GM19468 (cell line): ENCODE measurements around the gene FNIP1.
"Not testable (repeated sequence)": the region's sequence is repeated elsewhere in the genome, so short reads cannot be mapped to it uniquely, and the experiment has no call there.

Experiments
- ATAC-seq: cut with Tn5 transposase; IDR thresholded peaks from one replicate; pipeline ENCODE4 v1.9.1; 2021; ENCODE audit warnings: mild to moderate bottlenecking, moderate library complexity, moderate number of reproducible peaks; ENCODE audit not compliant: unreplicated experiment; ENCODE audit errors: extremely low read depth

The FNIP1 gene

GRCh38 chr5:131757830-131758519, 38.8 kb downstream of the FNIP1 start:
- no peak for ATAC-seq

- ATAC-seq, result no peak
Observed at GRCh38 chr5:131756942-131757341, 39.9 kb downstream of the FNIP1 start.

GRCh38 chr5:131754363-131754762, 42.5 kb downstream of the FNIP1 start:
- ATAC-seq, result no peak

- ATAC-seq, result no peak
Observed at GRCh38 chr5:131751506-131751905, 45.3 kb downstream of the FNIP1 start.

GRCh38 chr5:131749723-131750470, 46.9 kb downstream of the FNIP1 start:
- no peak for ATAC-seq

- no peak for ATAC-seq
Observed at GRCh38 chr5:131749138-131749537, 47.7 kb downstream of the FNIP1 start.

GRCh38 chr5:131747180-131748105, 49.4 kb downstream of the FNIP1 start:
- no peak for ATAC-seq

- ATAC-seq, result no peak
Observed at GRCh38 chr5:131746423-131746822, 50.4 kb downstream of the FNIP1 start.

GRCh38 chr5:131745703-131746102, 51.1 kb downstream of the FNIP1 start:
- ATAC-seq, result no peak

- ATAC-seq, result no peak
Observed at GRCh38 chr5:131745155-131745554, 51.7 kb downstream of the FNIP1 start.

- ATAC-seq, result no peak
Observed at GRCh38 chr5:131740477-131740876, 56.3 kb downstream of the FNIP1 start.

GRCh38 chr5:131735393-131735792, 61.4 kb downstream of the FNIP1 start:
- no peak for ATAC-seq

- ATAC-seq, result not testable (repeated sequence)
Observed at GRCh38 chr5:131734939-131735338, 61.9 kb downstream of the FNIP1 start.

GRCh38 chr5:131729292-131729691, 67.5 kb downstream of the FNIP1 start:
- ATAC-seq, result not testable (repeated sequence)

- ATAC-seq, result not testable (repeated sequence)
Observed at GRCh38 chr5:131724089-131724488, 72.7 kb downstream of the FNIP1 start.

- ATAC-seq, result no peak
Observed at GRCh38 chr5:131720714-131721113, 76.1 kb downstream of the FNIP1 start.

- ATAC-seq, result no peak
Observed at GRCh38 chr5:131719564-131719963, 77.3 kb downstream of the FNIP1 start.

GRCh38 chr5:131718487-131719014, 78.3 kb downstream of the FNIP1 start:
- no peak for ATAC-seq

- ATAC-seq, result not testable (repeated sequence)
Observed at GRCh38 chr5:131717164-131717563, 79.7 kb downstream of the FNIP1 start.

- no peak for ATAC-seq
Observed at GRCh38 chr5:131716650-131717049, 80.2 kb downstream of the FNIP1 start.
